Mucosa of stomach (tissue), 1 donor: ENCODE measurements around the gene CACNG4.

Experiments used
- H3K27me3 ChIP-seq: one replicate; pipeline ENCODE4 v1.7.0; 2013; ENCODE audit warnings: mild to moderate bottlenecking, low read length; ENCODE audit not compliant: control insufficient read depth, insufficient read depth
- H3K36me3 ChIP-seq: one replicate; pipeline ENCODE4 v1.7.0; 2013; ENCODE audit warnings: low read length; ENCODE audit not compliant: control insufficient read depth, insufficient read depth
- H3K4me1 ChIP-seq: one replicate; pipeline ENCODE4 v1.7.0; 2013; ENCODE audit warnings: mild to moderate bottlenecking, low read length; ENCODE audit not compliant: control insufficient read depth, insufficient read depth
- H3K4me3 ChIP-seq: one replicate; pipeline ENCODE4 v1.7.0; 2013; ENCODE audit warnings: low read length
- H3K9ac ChIP-seq: one replicate; pipeline ENCODE4 v1.7.0; 2013; ENCODE audit warnings: mild to moderate bottlenecking, low read length, moderate library complexity
- H3K9me3 ChIP-seq: one replicate; pipeline ENCODE4 v1.7.0; 2013; ENCODE audit warnings: mild to moderate bottlenecking, low read length, moderate library complexity; ENCODE audit not compliant: control insufficient read depth
- donor health status: Pancreatic carcinoma.

Gene CACNG4

DNA sequence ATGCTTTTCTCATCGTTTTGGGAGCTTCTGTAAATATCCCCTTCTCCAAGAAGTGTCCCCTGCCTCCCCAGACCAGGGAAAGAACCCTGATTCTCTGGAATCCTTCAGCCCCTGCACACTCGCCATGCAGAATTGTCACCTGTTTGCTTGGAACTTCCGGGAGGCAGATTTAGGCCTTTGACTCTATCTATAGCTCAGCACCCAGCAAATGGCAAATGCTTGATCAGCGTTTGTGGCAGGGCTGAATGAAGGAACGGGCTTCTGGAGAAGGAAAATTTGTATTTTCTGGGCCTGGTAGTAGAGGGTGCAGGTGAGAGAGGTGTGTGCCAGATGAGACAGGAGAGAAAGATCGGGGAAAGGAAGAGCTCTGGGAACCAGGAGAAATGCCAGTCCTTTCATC is 18.3 kb upstream of the CACNG4 start:
- peaks cover 24% of the 10 kb centered on the region for H3K27me3 ChIP-seq
- H3K9ac ChIP-seq, result no peak overlapping the region
- peaks cover 13% of the 10 kb centered on the region for H3K4me1 ChIP-seq
- no peaks in the 10 kb centered on the region for H3K36me3 ChIP-seq
- no peak overlapping the region for H3K4me3 ChIP-seq
- no peaks in the 10 kb centered on the region for H3K9me3 ChIP-seq

DNA sequence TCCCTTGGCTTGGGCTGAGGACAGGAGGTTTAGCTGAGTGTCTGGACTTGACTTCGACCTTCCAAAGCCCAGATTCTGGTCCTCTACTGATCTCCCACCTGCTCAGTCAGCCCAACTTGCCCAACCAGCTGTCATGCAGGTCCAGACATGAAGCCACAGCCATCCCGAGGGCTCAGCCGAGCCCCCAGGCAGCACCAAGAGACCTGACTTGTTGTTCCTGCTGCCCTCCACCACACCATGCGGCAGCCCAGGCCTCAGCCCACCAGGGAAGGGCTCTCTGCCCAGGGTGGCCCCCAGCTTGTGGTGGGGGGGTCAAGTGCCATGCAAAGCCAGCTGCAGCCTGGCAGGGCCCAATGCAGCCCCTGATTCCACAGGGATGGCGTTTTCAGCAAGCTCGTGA is 17.2 kb upstream of the CACNG4 start:
- peaks cover 24% of the 10 kb centered on the region for H3K27me3 ChIP-seq
- H3K4me3 ChIP-seq, result no peak overlapping the region
- H3K9ac ChIP-seq, result no peak overlapping the region
- H3K9me3 ChIP-seq, result no peaks in the 10 kb centered on the region
- peaks cover 24% of the 10 kb centered on the region for H3K4me1 ChIP-seq
- no peaks in the 10 kb centered on the region for H3K36me3 ChIP-seq

DNA sequence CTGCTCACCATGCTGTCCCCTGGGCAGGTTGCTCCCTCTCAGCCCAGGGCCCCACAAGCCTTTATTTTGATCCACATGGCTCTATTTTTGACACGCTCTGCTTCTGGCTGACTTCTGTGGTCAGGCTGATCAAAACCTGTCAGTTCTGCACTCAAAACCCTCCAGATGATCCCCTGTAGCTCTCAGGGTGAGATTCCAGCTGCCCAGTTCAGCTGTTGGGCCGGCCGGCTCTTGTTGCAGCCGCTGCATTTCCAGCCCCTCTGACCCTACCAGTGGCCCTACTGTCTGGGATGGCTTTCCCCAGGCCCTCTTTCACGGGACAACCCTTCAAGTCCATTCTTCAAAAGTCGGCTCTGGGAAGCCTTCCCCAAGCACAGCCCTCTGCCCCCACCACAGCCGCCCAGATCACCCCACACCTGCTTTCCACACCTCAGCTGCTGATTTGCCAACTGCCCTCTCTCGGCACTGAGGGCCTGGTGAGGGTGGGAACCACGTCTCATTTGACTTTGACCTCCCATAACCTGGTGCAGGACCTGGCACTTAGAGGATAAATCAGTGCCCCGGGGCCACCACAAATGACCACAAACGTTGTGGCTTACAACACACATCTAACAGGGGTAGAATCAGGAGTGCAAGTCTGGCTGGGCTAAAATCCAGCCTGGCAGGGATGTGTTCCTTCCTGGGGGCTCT is 16.3 kb upstream of the CACNG4 start:
- H3K4me3 ChIP-seq, result no peak overlapping the region
- H3K4me1 ChIP-seq, result peaks cover 33% of the 10 kb centered on the region
- no peaks in the 10 kb centered on the region for H3K9me3 ChIP-seq
- peaks cover 24% of the 10 kb centered on the region for H3K27me3 ChIP-seq
- H3K36me3 ChIP-seq, result no peaks in the 10 kb centered on the region
- no peak overlapping the region for H3K9ac ChIP-seq

GRCh38 chr17:66949501-66949900 is 15.0 kb upstream of the CACNG4 start:
- Histone ChIP-seq H3K9ac (no peak overlapping the region), H3K4me3 (no peak overlapping the region), H3K36me3 (no peaks in the 10 kb centered on the region), H3K27me3 (peaks cover 22% of the 10 kb centered on the region), H3K4me1 (peaks cover 30% of the 10 kb centered on the region), H3K9me3 (no peaks in the 10 kb centered on the region)

GRCh38 chr17:66950325-66950724 is 14.2 kb upstream of the CACNG4 start:
- Histone ChIP-seq H3K4me1 (peaks cover 23% of the 10 kb centered on the region), H3K36me3 (no peaks in the 10 kb centered on the region), H3K27me3 (peaks cover 14% of the 10 kb centered on the region), H3K9me3 (no peaks in the 10 kb centered on the region), H3K4me3 (no peak overlapping the region), H3K9ac (no peak overlapping the region)

GRCh38 chr17:66950886-66951604 is 13.5 kb upstream of the CACNG4 start:
- peaks cover 23% of the 10 kb centered on the region for H3K4me1 ChIP-seq
- no peak overlapping the region for H3K9ac ChIP-seq
- no peaks in the 10 kb centered on the region for H3K36me3 ChIP-seq
- no peak overlapping the region for H3K4me3 ChIP-seq
- no peaks in the 10 kb centered on the region for H3K9me3 ChIP-seq
- H3K27me3 ChIP-seq, result peaks cover 7% of the 10 kb centered on the region

DNA sequence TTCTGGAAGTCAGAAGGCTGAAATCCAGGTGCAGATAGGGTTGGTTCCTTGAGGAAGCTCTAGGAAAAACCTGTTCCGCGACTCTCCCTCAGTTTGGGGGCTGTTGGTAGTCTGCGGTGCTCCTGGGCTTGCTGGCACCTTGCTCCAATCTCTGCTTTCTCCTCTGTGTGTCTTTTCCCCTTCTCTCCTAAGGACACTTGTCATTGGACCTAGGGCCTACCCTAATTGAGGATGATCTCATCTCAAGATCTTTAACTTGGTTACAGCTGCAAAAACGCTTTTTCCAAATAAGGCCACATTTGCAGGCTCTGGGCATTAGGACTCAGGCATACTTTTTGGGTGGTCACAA is 12.9 kb upstream of the CACNG4 start:
- no peaks in the 10 kb centered on the region for H3K36me3 ChIP-seq
- no peak overlapping the region for H3K9ac ChIP-seq
- no peak overlapping the region for H3K4me3 ChIP-seq
- peaks cover 23% of the 10 kb centered on the region for H3K4me1 ChIP-seq
- no peaks in the 10 kb centered on the region for H3K9me3 ChIP-seq
- peaks cover 7% of the 10 kb centered on the region for H3K27me3 ChIP-seq

DNA sequence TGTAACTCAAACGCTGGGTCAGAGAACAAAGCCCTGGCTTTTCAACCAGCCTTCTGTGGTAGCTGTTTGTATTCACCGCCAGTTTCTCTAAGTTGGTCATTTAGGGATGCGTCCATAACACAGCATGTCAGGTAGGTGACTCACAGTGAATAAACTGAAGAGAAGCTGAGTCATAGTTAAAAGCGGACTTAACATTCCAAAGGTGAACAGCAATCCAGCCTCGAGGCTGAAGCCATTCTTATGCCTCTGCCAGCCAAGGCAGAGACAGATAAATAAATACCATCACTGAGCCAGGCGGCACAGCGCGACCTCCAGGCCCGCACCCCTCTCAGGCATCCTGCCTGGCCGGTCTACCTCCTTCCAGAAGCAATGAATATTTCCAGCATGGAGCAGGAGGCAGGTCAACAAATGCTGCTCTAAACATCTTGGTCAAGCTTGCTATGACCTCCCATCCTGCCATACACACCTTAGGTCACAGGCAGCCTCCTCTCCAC is 12.4 kb upstream of the CACNG4 start:
- peaks cover 3% of the 10 kb centered on the region for H3K27me3 ChIP-seq
- no peak overlapping the region for H3K9ac ChIP-seq
- H3K4me3 ChIP-seq, result no peak overlapping the region
- no peaks in the 10 kb centered on the region for H3K36me3 ChIP-seq
- H3K4me1 ChIP-seq, result peaks cover 23% of the 10 kb centered on the region
- no peaks in the 10 kb centered on the region for H3K9me3 ChIP-seq

- peaks cover 23% of the 10 kb centered on the region for H3K4me1 ChIP-seq
- H3K27me3 ChIP-seq, result no peaks in the 10 kb centered on the region
- H3K9me3 ChIP-seq, result no peaks in the 10 kb centered on the region
- no peak overlapping the region for H3K4me3 ChIP-seq
- H3K9ac ChIP-seq, result no peak overlapping the region
- H3K36me3 ChIP-seq, result no peaks in the 10 kb centered on the region
Measured at GRCh38 chr17:66952681-66953629, 11.6 kb upstream of the CACNG4 start.

- Histone ChIP-seq H3K27me3 (no peaks in the 10 kb centered on the region), H3K4me3 (no peak overlapping the region), H3K4me1 (peaks cover 23% of the 10 kb centered on the region), H3K9ac (no peak overlapping the region), H3K9me3 (no peaks in the 10 kb centered on the region), H3K36me3 (no peaks in the 10 kb centered on the region)
Measured at GRCh38 chr17:66953630-66954020, 10.9 kb upstream of the CACNG4 start.

- Histone ChIP-seq H3K4me1 (peaks cover 23% of the 10 kb centered on the region), H3K27me3 (no peaks in the 10 kb centered on the region), H3K4me3 (no peak overlapping the region), H3K36me3 (no peaks in the 10 kb centered on the region), H3K9ac (no peak overlapping the region), H3K9me3 (no peaks in the 10 kb centered on the region)
Measured at GRCh38 chr17:66954632-66955031, 9.9 kb upstream of the CACNG4 start.

GRCh38 chr17:66955821-66956220 is 8.7 kb upstream of the CACNG4 start:
- peaks cover 4% of the 10 kb centered on the region for H3K27me3 ChIP-seq

More at GRCh38 chr17:66955821-66956220, 8.7 kb upstream of the CACNG4 start:
- peaks cover 23% of the 10 kb centered on the region for H3K4me1 ChIP-seq
- no peaks in the 10 kb centered on the region for H3K9me3 ChIP-seq
- H3K4me3 ChIP-seq, result no peak overlapping the region
- no peak overlapping the region for H3K9ac ChIP-seq
- no peaks in the 10 kb centered on the region for H3K36me3 ChIP-seq
